NCI-H345 treated with DMSO at 0.1 percent for 48 hours (cell line): Measurements from ENCODE around the gene TIRAP.

Source experiments
- DNase-seq: peaks from one replicate; lab custom pipeline; 2025; ENCODE audit not compliant: unreplicated experiment; lab: John Stamatoyannopoulos, UW

TIRAP gene

DNA sequence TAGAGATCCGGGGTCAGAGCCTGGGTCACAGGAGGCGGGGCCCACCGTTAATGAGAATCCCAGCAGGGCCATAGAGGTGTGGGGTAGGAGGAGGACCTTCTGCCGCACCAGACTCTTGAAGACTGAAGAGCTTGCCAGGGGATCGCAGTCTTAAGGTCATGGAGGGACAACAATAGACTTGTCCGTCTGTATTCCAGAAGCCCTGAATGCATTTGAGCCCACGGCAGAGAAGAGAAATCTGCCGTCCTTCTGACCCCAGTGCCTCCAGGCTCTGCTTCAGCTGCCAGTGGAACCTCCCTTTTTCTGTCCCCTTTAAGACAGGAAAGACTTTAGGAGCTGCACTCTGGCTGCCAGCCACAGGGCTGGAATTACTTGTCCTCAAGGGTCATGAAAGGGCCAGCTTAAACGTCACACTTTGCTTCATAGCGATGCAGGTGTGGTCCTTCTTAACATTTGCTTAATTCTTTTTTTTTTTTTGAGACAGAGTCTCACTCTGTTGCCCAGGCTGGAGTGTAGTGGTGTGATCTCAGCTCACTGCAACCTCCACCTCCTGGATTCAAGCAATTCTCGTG, 57.1 kb downstream of the TIRAP start:
- DNase-seq: no peak

DNA sequence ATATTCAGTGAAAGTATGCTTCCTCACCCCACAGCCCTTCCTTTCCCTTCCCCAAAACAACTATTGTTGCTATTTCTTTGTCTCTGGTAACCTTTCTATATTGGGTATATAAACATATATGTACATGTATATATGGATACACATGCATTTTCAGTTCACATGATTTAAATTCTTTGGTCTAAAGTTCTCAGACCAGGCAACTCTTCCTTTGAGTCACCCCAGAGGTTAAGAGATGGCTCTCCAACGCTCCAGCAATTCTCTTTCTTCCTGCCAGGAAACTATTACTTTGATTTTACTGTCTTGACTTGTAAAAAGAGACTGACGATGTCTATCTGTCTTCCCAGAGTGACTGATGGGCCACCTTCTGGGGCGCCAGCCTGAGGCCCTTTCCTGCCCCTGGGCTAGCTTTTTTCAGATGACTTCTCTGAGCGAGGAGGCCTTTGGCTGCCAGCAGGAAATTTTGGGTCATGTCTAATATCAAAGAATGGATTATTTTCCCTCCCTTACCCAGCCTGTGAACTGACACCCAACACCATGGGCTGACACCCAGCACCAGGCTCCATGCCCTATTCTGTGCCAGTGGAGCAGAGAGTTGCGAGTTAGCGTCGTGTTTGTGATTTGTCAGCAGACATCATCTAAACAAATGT, 58.2 kb downstream of the TIRAP start:
- no peak for DNase-seq

- no peak for DNase-seq
These were observed 58.9 kb downstream of the TIRAP start for GRCh38 chr11:126341760-126342161.

DNA sequence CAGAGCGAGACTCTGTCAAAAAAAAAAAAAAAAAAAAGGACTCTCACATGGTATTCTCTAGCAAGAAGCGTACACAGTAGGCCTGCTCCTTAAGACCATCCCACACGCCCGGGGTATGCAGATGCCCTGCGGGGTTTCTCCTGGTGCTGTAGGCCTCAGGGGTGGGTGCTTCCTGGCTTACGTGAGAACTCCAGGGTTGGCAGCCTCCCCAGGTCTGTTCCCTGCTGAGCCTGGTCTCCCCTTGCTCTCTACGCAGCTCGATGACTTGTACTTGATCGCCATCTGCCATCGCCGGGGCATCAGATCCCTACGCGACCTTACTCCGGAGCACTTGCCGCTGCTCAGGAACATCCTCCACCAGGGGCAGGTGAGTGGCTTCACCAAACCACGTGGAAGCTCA, 60.2 kb downstream of the TIRAP start:
- DNase-seq: no peak
